Activated T-cell treated with anti-CD3 and anti-CD28 coated beads, Interleukin-2, amount 50 U/mL, for 72 hours (primary cell): ENCODE measurements around the gene TNNT2. TPM values are rescaled to one million over a fixed set of nuclear protein-coding genes. Genes with fewer than 3 reads are reported as not detected.

Source experiments
- ATAC-seq, 2 donors: fragments of 150-1000 bp; cut with Tn5 transposase; replicated peaks in 1 of 2; 2 replicates each; pipeline ENCODE4 v1.10.0; 2021; ENCODE audit warnings: moderate library complexity in 2 of 2, mild to moderate bottlenecking in 1 of 2
- DNase-seq, 2 donors: peaks; one replicate each; pipeline ENCODE4 v3.0.0; 2021 to 2022; ENCODE audit warnings: mixed read lengths in 1 of 2
- H3K27ac Mint-ChIP-seq: one replicate; pipeline ENCODE4 v1.8.0; 2022; ENCODE audit warnings: mild to moderate bottlenecking, moderate library complexity, mixed read lengths
- H3K27me3 Mint-ChIP-seq: one replicate; pipeline ENCODE4 v1.8.0; 2022; ENCODE audit warnings: low read depth, mixed read lengths
- H3K36me3 Mint-ChIP-seq, 2 donors: one replicate each; pipeline ENCODE4 v1.8.0; 2022; ENCODE audit warnings: mixed read lengths in 2 of 2, mild to moderate bottlenecking in 1 of 2; ENCODE audit not compliant: insufficient read depth in 2 of 2
- H3K4me1 Mint-ChIP-seq: one replicate; pipeline ENCODE4 v1.8.0; 2022; ENCODE audit warnings: low read depth, mixed read lengths
- H3K4me3 Mint-ChIP-seq, 2 donors: one replicate each; pipeline ENCODE4 v1.8.0; 2022; ENCODE audit warnings: mild to moderate bottlenecking in 2 of 2, mixed read lengths in 2 of 2, moderate library complexity in 2 of 2
- H3K9me3 Mint-ChIP-seq, 2 donors: one replicate each; pipeline ENCODE4 v1.8.0; 2022; ENCODE audit warnings: mixed read lengths in 2 of 2
- total RNA-seq, 2 donors: library from RNA; stranded (reverse); gene quantifications; one replicate each; pipeline ENCODE4 v1.2.3, GENCODE V29; 2022

TNNT2 gene
- total RNA-seq, 2 donors from 2014 or later: not detected

DNA sequence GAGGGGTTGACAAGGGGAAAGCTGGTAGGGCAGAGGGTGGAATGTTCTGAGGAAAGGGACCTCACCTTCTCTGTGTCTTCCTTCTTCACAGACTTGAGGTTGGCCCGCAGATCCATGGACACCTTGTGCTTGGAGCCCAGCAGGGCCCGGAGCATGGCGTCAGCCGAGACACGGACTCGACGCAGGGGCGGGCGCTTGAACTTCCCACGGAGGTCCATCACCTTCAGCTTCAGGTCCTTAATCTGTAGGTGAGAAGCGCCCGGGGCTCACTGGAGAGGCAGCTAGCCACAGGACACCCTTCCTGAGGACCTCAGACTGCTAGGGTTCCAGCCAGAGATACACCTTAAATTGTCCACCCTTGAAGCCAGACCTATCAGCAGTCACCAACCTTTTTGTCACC lies 33.8 kb upstream of the TNNT2 start:
- DNase-seq (no peak), ATAC-seq (no peak)
- no peak overlapping the region for H3K4me3 Mint-ChIP-seq
- H3K27me3 Mint-ChIP-seq: peaks cover 16% of the 10 kb centered on the region
- no peaks in the 10 kb centered on the region for H3K36me3 Mint-ChIP-seq
- no peaks in the 10 kb centered on the region for H3K4me1 Mint-ChIP-seq
- H3K27ac Mint-ChIP-seq: no peak overlapping the region
- H3K9me3 Mint-ChIP-seq: no peaks in the 10 kb centered on the region

DNA sequence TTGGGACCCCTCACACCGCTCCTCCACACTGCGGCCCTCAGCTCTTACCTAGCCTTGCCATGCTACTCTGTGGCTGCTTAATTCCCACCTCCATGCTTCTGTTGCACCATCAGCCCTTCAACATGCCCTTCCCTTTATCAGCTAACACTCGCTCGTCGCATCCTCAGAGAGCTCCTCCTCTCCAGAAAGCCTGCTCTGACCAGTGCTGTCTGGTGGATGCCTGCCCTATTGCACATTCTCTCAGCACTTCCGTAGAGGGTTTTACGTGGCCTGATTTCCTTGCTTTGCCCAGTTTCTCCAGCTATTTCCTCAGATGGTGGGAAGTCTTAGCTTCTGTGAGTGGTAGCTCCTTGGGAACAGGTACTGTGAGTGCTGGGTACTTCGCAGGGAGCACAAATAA lies 32.0 kb upstream of the TNNT2 start:
- Mint-ChIP-seq H3K4me3 (no peak overlapping the region), H3K4me1 (no peaks in the 10 kb centered on the region), H3K9me3 (no peaks in the 10 kb centered on the region), H3K27me3 (peaks cover 5% of the 10 kb centered on the region), H3K27ac (no peak overlapping the region), H3K36me3 (no peaks in the 10 kb centered on the region)
- ATAC-seq (no peak), DNase-seq (no peak)

DNA sequence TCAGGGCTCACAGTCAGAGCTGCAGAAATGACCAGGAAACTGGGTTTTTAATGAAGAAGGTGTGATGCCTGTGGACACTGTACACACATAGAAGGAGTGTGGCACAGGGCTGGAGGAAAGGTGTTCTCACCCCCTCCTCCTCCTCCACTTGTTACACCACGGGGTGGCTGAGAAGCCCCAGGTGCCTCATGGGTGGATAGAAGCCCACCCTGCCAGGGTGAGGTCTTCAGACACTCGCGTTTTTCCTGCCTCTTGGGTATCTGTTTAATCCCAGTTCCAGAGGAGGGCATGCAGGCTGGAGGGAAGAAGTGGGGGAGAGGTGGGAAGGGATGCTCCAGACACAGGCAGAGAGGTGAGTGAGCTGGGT lies 31.3 kb upstream of the TNNT2 start:
- no peak overlapping the region for H3K27ac Mint-ChIP-seq
- no peaks in the 10 kb centered on the region for H3K36me3 Mint-ChIP-seq
- no peak overlapping the region for H3K4me3 Mint-ChIP-seq
- H3K9me3 Mint-ChIP-seq: no peaks in the 10 kb centered on the region
- peaks cover 5% of the 10 kb centered on the region for H3K27me3 Mint-ChIP-seq
- ATAC-seq (no peak), DNase-seq (no peak)
- no peaks in the 10 kb centered on the region for H3K4me1 Mint-ChIP-seq

DNA sequence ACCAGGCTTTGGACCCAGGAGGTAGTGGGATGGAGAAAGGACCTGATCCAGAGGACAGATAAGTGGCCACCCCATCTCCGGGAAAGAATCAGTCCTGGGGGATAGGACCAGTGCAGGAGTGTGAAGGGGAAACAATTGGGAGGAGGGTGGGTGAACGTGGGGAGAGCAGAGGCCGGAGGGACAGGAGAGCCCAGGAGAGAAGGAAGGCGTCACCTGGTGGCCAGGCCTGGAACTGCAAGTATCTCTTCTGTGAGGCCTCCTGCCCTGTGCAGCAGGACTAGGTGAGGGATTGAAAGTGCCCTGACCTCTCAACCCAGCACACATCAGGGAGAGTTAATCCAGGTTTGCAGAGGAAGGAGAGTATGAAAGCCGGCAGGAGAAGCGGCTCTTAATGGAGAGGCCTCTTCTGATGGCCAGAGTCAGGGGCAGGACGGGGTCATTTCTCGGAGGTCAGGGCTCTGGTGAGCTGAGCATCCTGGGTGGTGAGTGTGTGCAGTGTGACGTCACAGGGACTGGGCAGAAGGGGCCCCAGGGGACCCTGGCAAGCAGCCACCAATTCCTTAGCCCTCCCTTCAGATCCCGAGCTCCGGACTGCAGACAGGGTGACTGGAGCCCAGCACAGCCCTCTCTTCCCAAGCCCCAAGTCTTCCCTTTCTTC lies 30.8 kb upstream of the TNNT2 start:
- Mint-ChIP-seq H3K27me3 (peaks cover 5% of the 10 kb centered on the region), H3K36me3 (no peaks in the 10 kb centered on the region), H3K9me3 (no peaks in the 10 kb centered on the region), H3K4me1 (no peaks in the 10 kb centered on the region), H3K27ac (no peak overlapping the region), H3K4me3 (no peak overlapping the region)
- peak; percentile 78 to 79 for DNase-seq
- ATAC-seq: peak; percentile 64 to 69

DNA sequence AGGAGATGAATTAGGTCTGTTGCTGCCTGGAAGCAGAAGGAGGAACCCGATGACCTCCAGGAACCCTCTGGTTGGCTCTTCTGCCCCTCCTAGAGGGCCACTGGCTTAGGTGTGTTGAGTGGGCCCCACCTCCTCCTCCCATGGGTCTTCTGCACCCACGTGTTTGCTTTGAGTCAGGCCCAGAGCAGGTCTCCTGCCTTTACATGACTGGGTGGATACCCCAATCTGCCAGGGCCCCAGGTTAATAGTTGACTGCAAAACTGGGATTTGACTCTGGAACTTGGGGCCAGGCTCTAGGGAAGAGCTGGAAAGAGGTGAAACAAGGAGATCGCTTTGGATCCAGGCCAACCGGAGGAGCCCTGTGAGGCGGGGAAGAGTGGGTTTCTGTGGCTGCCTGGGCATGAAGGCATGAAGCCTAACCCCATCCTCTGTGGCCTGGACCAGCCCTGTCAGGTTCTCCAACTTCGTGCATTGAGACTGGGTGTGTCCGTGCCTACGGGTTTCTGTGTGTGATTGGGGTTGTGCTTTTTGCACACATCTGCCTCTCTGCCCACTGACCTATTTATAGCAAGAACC lies 29.4 kb upstream of the TNNT2 start:
- Mint-ChIP-seq H3K27me3 (peaks cover 5% of the 10 kb centered on the region), H3K9me3 (no peaks in the 10 kb centered on the region), H3K4me3 (no peak overlapping the region)

DNA sequence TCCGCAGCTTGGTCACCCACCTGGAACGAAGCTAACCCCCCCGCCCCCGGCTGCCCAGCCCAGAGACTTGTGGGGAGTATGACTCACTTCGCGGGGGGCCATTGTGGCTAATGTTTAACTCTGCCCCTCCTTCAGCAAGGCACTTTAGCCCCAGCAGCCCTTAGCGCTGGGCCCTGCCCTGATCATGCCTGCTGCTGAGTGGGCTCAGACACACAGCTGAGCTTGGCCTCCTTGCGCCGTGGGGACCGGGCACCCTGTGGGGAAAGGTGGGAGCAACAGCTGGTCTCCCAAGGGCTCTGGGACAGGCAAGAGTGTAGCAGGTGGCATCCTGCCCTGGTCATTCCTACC lies 28.0 kb upstream of the TNNT2 start:
- DNase-seq (no peak), ATAC-seq (no peak)
- H3K4me1 Mint-ChIP-seq: no peaks in the 10 kb centered on the region
- no peaks in the 10 kb centered on the region for H3K36me3 Mint-ChIP-seq
- no peak overlapping the region for H3K4me3 Mint-ChIP-seq
- H3K27ac Mint-ChIP-seq: no peak overlapping the region
- peaks cover 4% of the 10 kb centered on the region for H3K27me3 Mint-ChIP-seq
- H3K9me3 Mint-ChIP-seq: no peaks in the 10 kb centered on the region

More for the DNA sequence above, 29.4 kb upstream of the TNNT2 start:
- no peaks in the 10 kb centered on the region for H3K4me1 Mint-ChIP-seq
- no peaks in the 10 kb centered on the region for H3K36me3 Mint-ChIP-seq
- H3K27ac Mint-ChIP-seq: no peak overlapping the region
- no peak for ATAC-seq
- no peak for DNase-seq

DNA sequence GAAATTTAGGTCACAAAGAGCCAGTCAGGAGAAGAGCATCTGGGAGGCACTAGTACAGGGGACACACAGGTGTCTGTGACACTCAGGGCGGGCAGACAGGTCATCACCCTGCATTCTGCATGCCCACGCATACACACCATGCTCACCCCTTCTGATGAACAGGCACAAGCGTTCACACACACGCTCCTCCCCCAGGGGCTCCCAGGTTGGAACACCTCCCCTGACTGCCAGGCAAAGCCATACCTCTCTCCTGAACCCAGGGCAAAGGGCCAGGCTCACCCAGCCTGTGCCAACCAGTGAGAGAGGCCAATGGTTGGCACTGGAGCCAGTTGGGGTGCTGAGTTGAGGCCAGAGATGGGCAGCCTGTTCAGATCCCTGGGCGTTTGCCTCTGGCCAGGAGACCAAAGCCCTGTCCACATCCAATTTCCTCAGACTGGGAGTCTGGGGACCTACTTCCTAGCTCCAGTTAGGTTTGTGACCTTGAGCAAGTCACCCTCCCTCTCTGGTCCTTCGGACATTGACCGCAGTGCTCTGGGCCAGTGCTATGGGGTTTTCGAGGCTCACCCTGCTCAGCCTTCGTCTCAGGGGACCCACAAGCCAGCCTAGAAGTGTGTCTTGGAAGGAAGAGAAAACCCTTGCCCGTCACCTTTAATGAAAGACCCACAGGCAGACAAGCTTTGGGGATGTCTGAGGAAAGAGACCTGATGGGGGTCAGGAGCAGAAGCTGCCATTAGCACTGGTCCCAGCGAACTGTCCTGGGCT lies 27.4 kb upstream of the TNNT2 start:
- H3K27me3 Mint-ChIP-seq: no peaks in the 10 kb centered on the region
- no peak for ATAC-seq
- no peak for DNase-seq
- no peaks in the 10 kb centered on the region for H3K4me1 Mint-ChIP-seq
- H3K9me3 Mint-ChIP-seq: no peaks in the 10 kb centered on the region
- H3K4me3 Mint-ChIP-seq: no peak overlapping the region
- H3K36me3 Mint-ChIP-seq: no peaks in the 10 kb centered on the region
- H3K27ac Mint-ChIP-seq: no peak overlapping the region

DNA sequence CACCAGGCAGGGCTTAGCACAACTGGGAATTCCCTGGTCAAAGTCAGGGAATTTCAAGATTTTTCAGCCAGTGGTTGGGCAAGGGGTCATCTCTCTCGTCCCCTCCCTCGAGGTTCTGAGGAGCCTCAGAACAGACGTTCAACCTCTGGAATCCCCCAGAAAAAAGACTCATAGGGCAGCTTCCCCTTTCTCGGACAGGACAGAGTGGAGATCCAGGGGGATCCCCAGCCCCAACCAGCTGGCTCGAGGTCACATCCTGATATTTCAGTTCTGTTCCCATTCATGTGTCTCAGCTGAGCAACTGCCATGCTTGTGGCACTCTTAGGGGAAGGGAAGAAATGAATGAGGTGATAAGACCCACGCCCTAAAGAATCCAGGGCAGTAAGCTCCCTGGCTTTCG lies 26.6 kb upstream of the TNNT2 start:
- H3K4me3 Mint-ChIP-seq: no peak overlapping the region
- no peak overlapping the region for H3K27ac Mint-ChIP-seq
- no peak for DNase-seq
- H3K27me3 Mint-ChIP-seq: no peaks in the 10 kb centered on the region
- H3K36me3 Mint-ChIP-seq: no peaks in the 10 kb centered on the region
- ATAC-seq: no peak
- H3K9me3 Mint-ChIP-seq: no peaks in the 10 kb centered on the region
- H3K4me1 Mint-ChIP-seq: no peaks in the 10 kb centered on the region

DNA sequence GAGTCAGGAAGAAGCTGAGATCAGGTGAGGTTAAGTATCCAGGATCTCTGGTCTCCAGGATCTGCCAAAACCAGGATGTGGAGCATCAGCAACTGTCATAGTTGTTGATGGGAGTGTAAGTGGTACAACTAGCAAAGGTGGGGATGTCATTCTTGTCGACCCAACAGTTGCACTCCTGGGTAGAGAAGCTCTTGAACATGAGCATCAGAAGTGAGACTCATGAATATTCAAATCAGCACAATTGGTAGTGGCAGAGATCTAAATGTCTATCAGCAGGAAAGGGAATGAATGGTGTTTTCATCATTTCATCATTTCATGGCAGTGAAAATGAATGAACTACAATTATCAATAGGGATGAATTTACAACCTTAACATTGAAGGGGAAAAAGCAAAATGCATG lies 25.9 kb upstream of the TNNT2 start:
- Mint-ChIP-seq H3K9me3 (no peaks in the 10 kb centered on the region), H3K4me1 (no peaks in the 10 kb centered on the region), H3K36me3 (no peaks in the 10 kb centered on the region), H3K27ac (no peak overlapping the region), H3K4me3 (no peak overlapping the region), H3K27me3 (peaks cover 6% of the 10 kb centered on the region)
- DNase-seq (no peak), ATAC-seq (no peak)

DNA sequence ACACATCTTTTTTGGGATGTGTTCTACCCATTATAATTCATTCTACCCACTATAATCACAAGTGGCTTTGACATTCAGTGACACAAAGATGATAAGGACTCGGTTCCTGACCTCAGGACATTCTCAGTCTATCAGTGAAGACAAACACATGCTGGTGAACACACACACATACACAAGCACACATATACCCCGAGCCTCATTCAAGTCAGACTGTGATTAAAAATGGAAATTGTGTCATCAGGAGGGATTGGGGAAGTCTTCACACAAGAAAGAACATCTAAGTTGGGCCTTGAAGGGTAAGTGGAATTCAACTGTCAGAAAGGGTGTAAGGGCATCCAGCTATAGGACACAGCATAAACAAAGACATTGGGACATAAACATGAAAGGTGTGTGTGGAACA lies 24.2 kb upstream of the TNNT2 start:
- Mint-ChIP-seq H3K4me1 (no peaks in the 10 kb centered on the region), H3K9me3 (no peaks in the 10 kb centered on the region), H3K27ac (no peak overlapping the region), H3K27me3 (peaks cover 17% of the 10 kb centered on the region), H3K36me3 (no peaks in the 10 kb centered on the region), H3K4me3 (no peak overlapping the region)
- DNase-seq (no peak), ATAC-seq (no peak)

DNA sequence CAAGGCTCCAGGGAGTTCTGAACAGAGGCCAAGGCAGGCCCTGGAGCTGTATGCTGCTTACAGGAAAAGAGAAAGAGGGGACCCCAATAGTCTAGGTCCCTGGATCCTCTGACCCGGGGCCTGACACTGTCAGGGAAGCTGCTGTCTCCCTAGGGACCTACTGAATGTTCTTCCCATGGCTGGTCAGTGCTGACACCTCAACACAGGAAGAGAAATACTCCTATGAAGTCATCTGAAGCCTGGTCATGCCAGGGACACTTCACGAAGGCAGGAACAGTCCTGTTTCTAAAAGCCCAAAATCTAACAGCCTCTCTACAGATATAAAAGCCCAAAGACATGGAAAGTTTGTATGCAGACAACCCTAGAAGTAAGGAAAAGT lies 23.4 kb upstream of the TNNT2 start:
- no peaks in the 10 kb centered on the region for H3K4me1 Mint-ChIP-seq

DNA sequence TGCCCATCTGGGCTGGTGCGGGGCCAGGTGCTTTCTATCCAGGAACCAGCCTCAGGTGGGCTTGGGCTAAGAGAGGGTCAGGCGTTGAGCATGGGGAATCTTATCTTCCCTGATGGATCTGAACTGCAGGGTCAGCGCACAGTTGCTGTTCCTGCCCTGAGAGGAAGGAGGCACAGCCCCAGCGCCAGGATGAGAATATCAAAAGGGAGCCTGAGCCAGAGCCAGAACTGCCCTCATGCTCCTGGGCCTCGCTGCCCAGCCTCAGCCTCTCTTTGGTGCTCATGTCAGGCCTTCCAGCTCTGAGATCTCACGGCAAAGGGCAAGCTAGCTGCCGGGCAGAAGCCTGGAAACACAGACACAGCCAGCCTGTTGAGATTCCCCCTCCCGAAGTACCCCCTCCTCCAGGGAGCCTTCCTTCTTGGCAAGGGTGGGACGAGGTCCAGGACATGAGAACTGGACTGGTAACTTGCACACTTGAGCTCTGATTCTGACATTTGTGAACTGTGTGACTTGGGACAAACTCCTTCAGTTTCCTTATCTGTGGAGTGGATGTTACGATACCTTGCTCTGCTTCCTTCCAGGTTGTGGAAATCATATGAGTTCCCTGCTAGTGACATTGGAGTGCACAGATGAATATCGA lies 22.9 kb upstream of the TNNT2 start:
- ATAC-seq (no peak), DNase-seq (no peak)
- Mint-ChIP-seq H3K4me3 (no peak overlapping the region), H3K4me1 (no peaks in the 10 kb centered on the region), H3K36me3 (no peaks in the 10 kb centered on the region), H3K27ac (no peak overlapping the region), H3K27me3 (peaks cover 17% of the 10 kb centered on the region), H3K9me3 (no peaks in the 10 kb centered on the region)

More for the DNA sequence above, 23.4 kb upstream of the TNNT2 start:
- DNase-seq (no peak), ATAC-seq (no peak)
- Mint-ChIP-seq H3K27ac (no peak overlapping the region), H3K27me3 (peaks cover 17% of the 10 kb centered on the region), H3K36me3 (no peaks in the 10 kb centered on the region), H3K4me3 (no peak overlapping the region), H3K9me3 (no peaks in the 10 kb centered on the region)

DNA sequence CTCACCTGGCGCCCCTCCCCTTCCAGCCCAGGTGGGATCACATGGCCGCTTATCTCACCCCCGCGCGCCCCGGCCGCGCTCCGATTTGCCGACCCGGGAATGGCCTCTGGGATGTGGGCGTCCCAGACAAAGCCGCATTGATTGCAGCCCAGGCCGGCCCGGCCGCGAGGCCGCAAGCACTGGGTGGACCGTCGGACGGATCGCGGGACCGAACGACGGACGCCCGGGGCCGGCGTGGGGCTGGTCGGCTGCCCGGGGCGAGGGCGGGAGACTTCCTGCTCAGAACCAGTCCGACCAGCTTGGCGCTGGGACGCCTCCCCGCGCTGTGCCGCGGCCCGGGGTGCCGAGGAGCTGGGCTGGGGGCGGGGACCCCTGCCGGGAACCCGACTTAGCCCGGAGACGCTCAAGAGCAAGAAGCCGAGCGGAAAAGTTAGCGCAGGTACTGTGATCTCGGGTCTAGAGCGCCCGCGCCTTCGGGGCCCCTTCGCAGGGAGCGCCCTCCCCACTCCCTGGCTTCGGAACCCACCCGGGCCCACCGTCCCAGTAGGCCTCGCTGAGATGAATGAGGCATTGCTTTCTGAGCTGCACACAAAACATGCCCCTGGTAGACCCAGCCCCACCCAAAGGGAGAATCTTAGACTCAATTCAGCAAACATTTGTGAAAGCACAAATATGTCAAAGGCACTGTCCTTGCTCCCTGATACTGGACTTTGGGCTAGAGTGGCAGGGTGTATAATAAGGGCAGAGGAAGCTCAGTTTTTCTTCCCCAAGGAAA lies 22.1 kb upstream of the TNNT2 start:
- Mint-ChIP-seq H3K4me3 (no peak overlapping the region), H3K36me3 (no peaks in the 10 kb centered on the region), H3K4me1 (no peaks in the 10 kb centered on the region), H3K27ac (no peak overlapping the region), H3K27me3 (peaks cover 22% of the 10 kb centered on the region), H3K9me3 (no peaks in the 10 kb centered on the region)
- DNase-seq (no peak), ATAC-seq (no peak)
